Measurements from ENCODE around the gene IQGAP3. TPM values are rescaled to one million over a fixed set of nuclear protein-coding genes. Genes with fewer than 3 reads are reported as not detected.

Gene IQGAP3
- total RNA-seq, 2 experiments from 2014 or later = not detected

- peak overlapping the region; percentile 90 for H3K27ac Mint-ChIP-seq
- peak in 1 of 14 experiments; percentile 44 for DNase-seq
- H3K27me3 Mint-ChIP-seq = no peaks in the 10 kb centered on the region
- Histone ChIP-seq H3K27ac (ENCODE audit: low read depth in 1 of 2, low read length in 2 of 2) (peak overlapping the region; percentile 68 to 71), H3K9me3 (ENCODE audit: control insufficient read depth in 1 of 2, insufficient read depth in 1 of 2, low read length in 2 of 2) (no peaks in the 10 kb centered on the region), H3K4me3 (ENCODE audit: low read length) (peak overlapping the region; percentile 11), H3K4me1 (ENCODE audit: insufficient read depth, low read length) (peaks cover 92% of the 10 kb centered on the region), H3K27me3 (ENCODE audit: control insufficient read depth in 1 of 2, insufficient read depth in 2 of 2, low read length in 2 of 2) (no peaks in the 10 kb centered on the region), H3K36me3 (ENCODE audit: insufficient read depth, low read length) (peaks cover 21% of the 10 kb centered on the region)
- peaks cover 40% of the 10 kb centered on the region for H3K36me3 Mint-ChIP-seq (ENCODE audit: low read depth)
- ChIA-PET CTCF (interaction anchor here (1.1 to 3.8 kb wide), 3 partner anchors 8 to 33 kb away, joined by 4 to 23 read pairs (median 7); no protein-coding TSS in a partner anchor), POLR2A (interaction anchor here (0.8 to 5.8 kb wide), 4 partner anchors 8 to 16 kb away, joined by 3 to 75 read pairs (median 23); partner anchors contain the start of gene MEF2D)
- peak; percentile 8 for ATAC-seq (ENCODE audit: poor library complexity)
- intact Hi-C loops (cut with DNase I, micrococcal nuclease) = loop anchor here in 1 of 2 experiments (10.0 kb wide), 1 partner anchor 56 kb away; no protein-coding TSS in a partner anchor
- TF ChIP-seq, protein P1, sequence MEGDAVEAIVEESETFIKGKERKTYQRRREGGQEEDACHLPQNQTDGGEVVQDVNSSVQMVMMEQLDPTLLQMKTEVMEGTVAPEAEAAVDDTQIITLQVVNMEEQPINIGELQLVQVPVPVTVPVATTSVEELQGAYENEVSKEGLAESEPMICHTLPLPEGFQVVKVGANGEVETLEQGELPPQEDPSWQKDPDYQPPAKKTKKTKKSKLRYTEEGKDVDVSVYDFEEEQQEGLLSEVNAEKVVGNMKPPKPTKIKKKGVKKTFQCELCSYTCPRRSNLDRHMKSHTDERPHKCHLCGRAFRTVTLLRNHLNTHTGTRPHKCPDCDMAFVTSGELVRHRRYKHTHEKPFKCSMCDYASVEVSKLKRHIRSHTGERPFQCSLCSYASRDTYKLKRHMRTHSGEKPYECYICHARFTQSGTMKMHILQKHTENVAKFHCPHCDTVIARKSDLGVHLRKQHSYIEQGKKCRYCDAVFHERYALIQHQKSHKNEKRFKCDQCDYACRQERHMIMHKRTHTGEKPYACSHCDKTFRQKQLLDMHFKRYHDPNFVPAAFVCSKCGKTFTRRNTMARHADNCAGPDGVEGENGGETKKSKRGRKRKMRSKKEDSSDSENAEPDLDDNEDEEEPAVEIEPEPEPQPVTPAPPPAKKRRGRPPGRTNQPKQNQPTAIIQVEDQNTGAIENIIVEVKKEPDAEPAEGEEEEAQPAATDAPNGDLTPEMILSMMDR (IDR thresholded peaks at IDR 0.05) = no peak
- H3K9me3 Mint-ChIP-seq = no peaks in the 10 kb centered on the region
- H3K4me1 Mint-ChIP-seq (ENCODE audit: low read depth) = peaks cover 90% of the 10 kb centered on the region
- peak overlapping the region; percentile 69 for H3K4me3 Mint-ChIP-seq
Measured at GRCh38 chr1:156488566-156489165, 83.7 kb downstream of the IQGAP3 start.

DNA sequence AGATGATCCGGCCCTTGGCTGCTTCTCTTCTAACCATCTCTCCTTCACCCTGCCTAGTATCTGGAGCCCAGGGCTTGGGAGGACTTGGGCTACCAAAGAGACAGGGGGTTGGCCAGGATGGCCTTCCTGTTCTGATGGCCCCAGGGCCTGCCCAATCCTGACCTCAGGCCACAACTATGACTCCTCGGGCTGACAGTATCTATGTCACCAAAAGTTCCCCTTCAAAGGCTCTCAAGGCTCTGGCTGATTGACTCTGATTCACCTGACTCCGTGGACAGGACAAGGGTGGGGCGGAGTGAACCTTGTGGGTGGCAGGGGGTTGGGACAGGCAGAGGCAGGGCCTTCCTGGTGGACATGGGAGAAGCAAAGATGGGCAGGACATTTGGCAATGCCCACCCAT is 84.5 kb downstream of the IQGAP3 start:
- peak in 4 of 14 experiments; percentile 33 to 63 (median 46) for DNase-seq
- intact Hi-C loops (cut with DNase I, micrococcal nuclease) = loop anchor here in 1 of 2 experiments (10.0 kb wide), 1 partner anchor 57 kb away; no protein-coding TSS in a partner anchor
- CTCF ChIA-PET = interaction anchor here (1.1 to 1.4 kb wide), 2 partner anchors 13 to 34 kb away, joined by 4 to 7 read pairs; no protein-coding TSS in a partner anchor

More for the DNA sequence above, 84.5 kb downstream of the IQGAP3 start:
- Histone ChIP-seq H3K27ac (ENCODE audit: low read depth in 1 of 2, low read length in 2 of 2) (peak overlapping the region; percentile 68 to 71), H3K4me3 (ENCODE audit: low read length) (no peak overlapping the region), H3K36me3 (ENCODE audit: insufficient read depth, low read length) (peaks cover 29% of the 10 kb centered on the region), H3K27me3 (ENCODE audit: control insufficient read depth in 1 of 2, insufficient read depth in 2 of 2, low read length in 2 of 2) (no peaks in the 10 kb centered on the region), H3K9me3 (ENCODE audit: control insufficient read depth in 1 of 2, insufficient read depth in 1 of 2, low read length in 2 of 2) (no peaks in the 10 kb centered on the region), H3K4me1 (ENCODE audit: insufficient read depth, low read length) (peaks cover 89% of the 10 kb centered on the region)
- POLR2A ChIA-PET = interaction anchor here (5.8 kb wide), 1 partner anchor 14 kb away, joined by 75 read pairs; the partner anchor contains the start of gene MEF2D
- no peaks in the 10 kb centered on the region for H3K27me3 Mint-ChIP-seq
- peaks cover 42% of the 10 kb centered on the region for H3K36me3 Mint-ChIP-seq (ENCODE audit: low read depth)
- TF ChIP-seq, protein P1 (IDR thresholded peaks at IDR 0.05) = no peak
- H3K9me3 Mint-ChIP-seq = no peaks in the 10 kb centered on the region
- peak; percentile 10 for ATAC-seq (ENCODE audit: poor library complexity)
- no peak overlapping the region for H3K4me3 Mint-ChIP-seq
- peak overlapping the region; percentile 90 for H3K27ac Mint-ChIP-seq
- peaks cover 87% of the 10 kb centered on the region for H3K4me1 Mint-ChIP-seq (ENCODE audit: low read depth)

Measured in CD4-positive, alpha-beta T cell (primary cell).